OCI-LY3 (cell line): ENCODE data around the gene TEPSIN.

Experiments used
- H2AFZ ChIP-seq: fragments of 200-600, 300-600 bp; shearing (Covaris generic); 2 replicates; pipeline ENCODE4 v1.6.0; 2014; ENCODE audit warnings: antibody characterized with exemption, low read depth, low read length
- H3K27ac ChIP-seq: fragments of 200-600, 300-600 bp; sonication (generic); 2 replicates; pipeline ENCODE4 v1.5.1; 2014; ENCODE audit warnings: mild to moderate bottlenecking, low read length, moderate library complexity, mixed read lengths
- H3K27me3 ChIP-seq: fragments of 200-600, 300-600 bp; sonication (generic); 2 replicates; pipeline ENCODE4 v1.6.1; 2014; ENCODE audit warnings: low read depth, low read length, mixed read lengths
- H3K36me3 ChIP-seq: fragments of 200-600, 300-600 bp; sonication (generic); replicated peaks from 2 replicates; pipeline ENCODE3; 2014; ENCODE audit warnings: low read depth, low read length, mixed read lengths
- H3K4me1 ChIP-seq: fragments of 300-600, 200-600 bp; sonication (generic); 2 replicates; pipeline ENCODE4 v1.6.1; 2014; ENCODE audit warnings: low read length, mixed read lengths
- H3K4me2 ChIP-seq: fragments of 200-600, 300-600 bp; sonication (generic); 2 replicates; pipeline ENCODE4 v1.6.1; 2014; ENCODE audit warnings: low read length, mixed read lengths
- H3K4me3 ChIP-seq: fragments of 300-600, 200-600 bp; sonication (generic); 2 replicates; pipeline ENCODE4 v1.5.1; 2014; ENCODE audit warnings: antibody characterized with exemption, mild to moderate bottlenecking, low read length, moderate library complexity
- H3K79me2 ChIP-seq: fragments of 300-600, 200-600 bp; shearing (Covaris generic); 2 replicates; pipeline ENCODE4 v1.6.1; 2014; ENCODE audit warnings: mild to moderate bottlenecking, low read length, mixed read lengths
- H3K9ac ChIP-seq: fragments of 300-600, 200-600 bp; shearing (Covaris generic); 2 replicates; pipeline ENCODE4 v1.6.0; 2014; ENCODE audit warnings: mild to moderate bottlenecking, low read length, moderate library complexity
- H3K9me3 ChIP-seq: fragments of 200-600, 300-600 bp; shearing (Covaris generic); 2 replicates; pipeline ENCODE4 v1.6.1; 2014; ENCODE audit warnings: low read length, mixed read lengths; ENCODE audit not compliant: insufficient read depth
- H4K20me1 ChIP-seq: fragments of 200-600, 300-600 bp; sonication (generic); 2 replicates; pipeline ENCODE4 v1.6.1; 2016; ENCODE audit warnings: low read length, mixed read lengths; ENCODE audit not compliant: insufficient read depth
- CTCF ChIP-seq: fragments of 200-600, 300-600 bp; sonication (generic); IDR thresholded peaks from 2 replicates; pipeline ENCODE4 v1.5.1; 2014; ENCODE audit warnings: antibody characterized with exemption, low read length, low read depth
- EZH2phosphoT487 ChIP-seq: fragments of 200-600 bp; shearing (Covaris generic); IDR thresholded peaks from 2 replicates; pipeline ENCODE4 v1.6.1; 2018; ENCODE audit warnings: antibody characterized with exemption, mixed run types, low read depth

The TEPSIN gene

GRCh38 chr17:81278831-81279230, 40.0 kb upstream of the TEPSIN start:
- H3K9me3 ChIP-seq = no peaks in the 10 kb centered on the region
- no peak overlapping the region for H2AFZ ChIP-seq
- no peaks in the 10 kb centered on the region for H4K20me1 ChIP-seq
- H3K79me2 ChIP-seq = no peaks in the 10 kb centered on the region
- H3K27me3 ChIP-seq = no peaks in the 10 kb centered on the region
- TF ChIP-seq EZH2phosphoT487 (no peak), CTCF (no peak)
- H3K27ac ChIP-seq = no peak overlapping the region
- no peak overlapping the region for H3K4me3 ChIP-seq
- H3K4me2 ChIP-seq = no peak overlapping the region
- H3K9ac ChIP-seq = no peak overlapping the region
- peaks cover 28% of the 10 kb centered on the region for H3K36me3 ChIP-seq
- H3K4me1 ChIP-seq = no peaks in the 10 kb centered on the region

GRCh38 chr17:81277946-81278693, 39.3 kb upstream of the TEPSIN start:
- Histone ChIP-seq H3K27me3 (no peaks in the 10 kb centered on the region), H4K20me1 (no peaks in the 10 kb centered on the region; the same call in 1 of the 2 replicates), H3K4me1 (no peaks in the 10 kb centered on the region), H3K9ac (no peak overlapping the region), H3K79me2 (no peaks in the 10 kb centered on the region), H2AFZ (no peak overlapping the region), H3K27ac (no peak overlapping the region), H3K4me3 (no peak overlapping the region), H3K9me3 (no peaks in the 10 kb centered on the region), H3K4me2 (no peak overlapping the region), H3K36me3 (peaks cover 32% of the 10 kb centered on the region)
- TF ChIP-seq CTCF (no peak), EZH2phosphoT487 (no peak)

GRCh38 chr17:81277421-81277820, 38.6 kb upstream of the TEPSIN start:
- H2AFZ ChIP-seq = no peak overlapping the region
- H3K79me2 ChIP-seq = no peaks in the 10 kb centered on the region
- H3K4me1 ChIP-seq = no peaks in the 10 kb centered on the region
- H3K9me3 ChIP-seq = no peaks in the 10 kb centered on the region
- H4K20me1 ChIP-seq = no peaks in the 10 kb centered on the region; the same call in 1 of the 2 replicates
- TF ChIP-seq CTCF (no peak), EZH2phosphoT487 (no peak)
- peaks cover 36% of the 10 kb centered on the region for H3K36me3 ChIP-seq
- no peak overlapping the region for H3K4me2 ChIP-seq
- H3K27me3 ChIP-seq = no peaks in the 10 kb centered on the region
- H3K27ac ChIP-seq = no peak overlapping the region
- H3K9ac ChIP-seq = no peak overlapping the region
- H3K4me3 ChIP-seq = no peak overlapping the region

GRCh38 chr17:81276781-81277180, 37.9 kb upstream of the TEPSIN start:
- TF ChIP-seq EZH2phosphoT487 (no peak), CTCF (no peak)
- H3K4me2 ChIP-seq = no peak overlapping the region
- H3K4me3 ChIP-seq = no peak overlapping the region
- no peaks in the 10 kb centered on the region for H3K4me1 ChIP-seq
- no peak overlapping the region for H2AFZ ChIP-seq
- H3K27me3 ChIP-seq = no peaks in the 10 kb centered on the region
- H3K27ac ChIP-seq = no peak overlapping the region
- H3K79me2 ChIP-seq = no peaks in the 10 kb centered on the region
- no peak overlapping the region for H3K9ac ChIP-seq
- H4K20me1 ChIP-seq = no peaks in the 10 kb centered on the region; the same call in 1 of the 2 replicates
- no peaks in the 10 kb centered on the region for H3K9me3 ChIP-seq
- peaks cover 39% of the 10 kb centered on the region for H3K36me3 ChIP-seq
